Large intestine (tissue), 3 donors: Measurements from ENCODE around the gene KLK14. TPM values are rescaled to one million over a fixed set of nuclear protein-coding genes. Genes with fewer than 3 reads are reported as not detected.

Experiments used
- DNase-seq, 2 donors: peaks; one replicate each; pipeline versions ENCODE4 v3.0.0 to v3.0.0-alpha.2; 2013
- H3K27ac ChIP-seq: one replicate; pipeline ENCODE4 v1.5.1; 2013; ENCODE audit warnings: low read length
- H3K27me3 ChIP-seq: 2 replicates; pipeline ENCODE4 v1.6.1; 2013; ENCODE audit warnings: low read length; ENCODE audit not compliant: control insufficient read depth, insufficient read depth
- H3K36me3 ChIP-seq: 2 replicates; pipeline ENCODE4 v1.6.1; 2013; ENCODE audit warnings: low read length; ENCODE audit not compliant: control insufficient read depth, insufficient read depth
- H3K4me1 ChIP-seq: one replicate; pipeline ENCODE4 v1.6.1; 2013; ENCODE audit warnings: low read length; ENCODE audit not compliant: control insufficient read depth, insufficient read depth
- H3K4me3 ChIP-seq: one replicate; pipeline ENCODE4 v1.5.1; 2013; ENCODE audit warnings: low read length
- H3K9me3 ChIP-seq: one replicate; pipeline ENCODE4 v1.6.1; 2013; ENCODE audit warnings: mild to moderate bottlenecking, low read depth, low read length, moderate library complexity; ENCODE audit not compliant: control insufficient read depth
- WGBS: methylation state at CpG from one replicate; pipeline ENCODE4 v1.1.5; 2013; ENCODE audit warnings: low lambda C conversion rate; ENCODE audit not compliant: insufficient coverage; 5-methylcytosine and 5-hydroxymethylcytosine counted together
- polyA plus RNA-seq: library from polyadenylated mRNA; unstranded; fragments of 120-200 nt; gene quantifications from one replicate; pipeline ENCODE4 v1.2.1, GENCODE V29; 2013

Gene KLK14
- polyA plus RNA-seq, 1 donor: 0.12 TPM

DNA sequence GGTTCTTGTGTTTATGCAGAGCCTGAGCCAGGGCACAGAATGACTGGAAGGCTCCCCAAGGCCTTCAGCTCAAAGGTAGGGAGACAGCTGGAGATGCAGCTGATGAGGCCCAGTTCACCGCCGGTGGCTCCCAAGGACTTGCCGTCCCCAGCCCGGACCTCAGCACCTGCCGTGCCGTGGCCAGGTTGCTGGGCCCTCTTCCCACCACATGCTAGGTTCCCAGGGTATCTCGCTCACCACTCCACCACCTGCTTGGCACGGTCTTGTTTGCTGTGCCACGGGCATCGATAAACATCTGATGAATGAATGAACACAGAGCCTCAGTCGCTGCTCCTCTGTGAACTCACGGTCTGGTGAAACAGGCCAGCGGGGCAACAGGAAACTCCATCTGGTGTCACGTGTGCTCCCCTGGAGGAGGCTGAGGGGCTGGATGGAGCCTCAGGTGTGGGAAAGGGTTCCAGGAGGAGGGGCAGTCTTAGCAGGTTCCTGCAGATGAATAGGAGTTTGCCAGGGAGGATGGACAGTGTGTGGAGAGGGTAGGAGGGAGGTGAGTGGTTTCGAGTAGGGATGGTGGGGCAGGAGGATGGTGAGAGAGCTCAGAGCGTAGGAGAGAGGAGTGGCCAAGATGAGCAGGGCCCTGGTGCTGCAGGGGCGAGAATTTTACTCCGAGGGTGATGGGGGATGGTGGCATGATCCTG, 3.6 kb upstream of the KLK14 start:
- Histone ChIP-seq H3K9me3 (no peaks in the 10 kb centered on the region), H3K27ac (no peak overlapping the region), H3K4me3 (no peak overlapping the region), H3K27me3 (no peaks in the 10 kb centered on the region), H3K4me1 (no peaks in the 10 kb centered on the region), H3K36me3 (no peaks in the 10 kb centered on the region)
- WGBS: 40% methylated on average over 1 of the region's 18 CpGs
- no peak for DNase-seq

DNA sequence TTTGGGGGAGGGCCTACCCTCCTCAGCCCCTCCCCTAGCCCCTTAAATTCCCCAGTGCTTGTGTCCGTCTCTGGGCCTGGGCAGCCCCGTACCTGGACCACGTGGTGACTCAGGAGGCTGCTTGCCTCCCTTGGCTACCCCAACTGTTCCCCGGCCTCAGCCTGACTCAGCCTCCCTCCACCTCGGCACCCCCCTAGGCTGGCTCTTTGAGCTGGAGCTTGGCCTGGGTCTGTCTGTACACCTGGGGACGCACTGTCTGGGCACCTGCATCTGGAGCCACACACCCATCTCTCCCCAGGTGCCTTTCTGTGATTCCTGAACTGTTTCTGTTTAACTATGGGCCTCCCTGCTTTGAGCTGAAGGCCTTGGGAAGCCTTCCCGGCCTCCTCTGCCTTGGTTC, 1.8 kb upstream of the KLK14 start:
- Histone ChIP-seq H3K36me3 (no peaks in the 10 kb centered on the region), H3K27me3 (no peaks in the 10 kb centered on the region), H3K4me3 (no peak overlapping the region), H3K27ac (no peak overlapping the region), H3K4me1 (no peaks in the 10 kb centered on the region), H3K9me3 (no peaks in the 10 kb centered on the region)
- no peak for DNase-seq
- WGBS: 57% methylated on average over 1 of the region's 7 CpGs

DNA sequence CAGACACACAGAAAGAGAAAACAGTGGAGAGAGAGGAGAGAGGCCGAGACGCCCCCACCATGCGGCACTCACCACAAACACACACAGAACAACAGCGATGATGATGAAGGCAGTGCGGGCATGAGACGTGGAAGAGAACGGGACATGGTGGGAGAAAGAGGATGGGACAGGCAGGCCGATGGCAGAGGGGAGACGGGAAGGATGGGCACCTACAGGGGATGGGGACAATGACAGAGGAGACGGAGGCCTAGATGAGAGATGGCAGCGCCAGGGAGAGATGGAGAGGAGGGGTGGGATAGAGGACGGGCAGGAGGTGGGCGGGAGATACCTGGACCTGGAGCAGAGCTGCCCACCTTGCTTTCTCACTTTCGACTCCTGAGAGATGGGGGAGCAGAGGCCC, 1.1 kb upstream of the KLK14 start:
- DNase-seq: no peak
- no peak overlapping the region for H3K27ac ChIP-seq
- no peaks in the 10 kb centered on the region for H3K4me1 ChIP-seq

DNA sequence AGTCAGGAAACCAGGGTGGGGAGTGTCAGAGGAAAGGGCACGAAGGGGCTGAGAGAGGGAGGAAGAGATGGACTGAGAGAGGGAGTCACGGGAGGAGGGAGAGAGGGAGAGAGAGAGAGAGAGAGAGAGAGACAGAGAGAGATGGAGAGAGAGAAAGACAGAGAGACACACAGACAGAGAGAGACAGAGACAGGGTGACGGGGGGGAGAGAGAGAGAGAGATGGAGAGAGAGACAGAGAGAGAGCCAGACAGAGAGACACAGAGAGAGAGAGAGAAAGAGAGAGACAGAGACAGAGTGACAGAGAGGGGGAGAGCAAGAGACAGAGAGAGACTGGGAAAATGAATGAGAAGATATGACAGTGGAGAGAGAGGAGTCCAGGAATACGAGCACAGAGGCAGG, 494 bp upstream of the KLK14 start:
- Histone ChIP-seq H3K4me3 (no peak overlapping the region), H3K36me3 (no peaks in the 10 kb centered on the region), H3K27ac (no peak overlapping the region), H3K27me3 (no peaks in the 10 kb centered on the region), H3K9me3 (no peaks in the 10 kb centered on the region), H3K4me1 (no peaks in the 10 kb centered on the region)
- 38% methylated on average over 3 of the region's 4 CpGs for WGBS
- DNase-seq: no peak

More for the DNA sequence above, 1.1 kb upstream of the KLK14 start:
- H3K27me3 ChIP-seq: no peaks in the 10 kb centered on the region
- no peaks in the 10 kb centered on the region for H3K36me3 ChIP-seq
- WGBS: 63% methylated on average over 3 of the region's 14 CpGs
- no peak overlapping the region for H3K4me3 ChIP-seq
- H3K9me3 ChIP-seq: no peaks in the 10 kb centered on the region

DNA sequence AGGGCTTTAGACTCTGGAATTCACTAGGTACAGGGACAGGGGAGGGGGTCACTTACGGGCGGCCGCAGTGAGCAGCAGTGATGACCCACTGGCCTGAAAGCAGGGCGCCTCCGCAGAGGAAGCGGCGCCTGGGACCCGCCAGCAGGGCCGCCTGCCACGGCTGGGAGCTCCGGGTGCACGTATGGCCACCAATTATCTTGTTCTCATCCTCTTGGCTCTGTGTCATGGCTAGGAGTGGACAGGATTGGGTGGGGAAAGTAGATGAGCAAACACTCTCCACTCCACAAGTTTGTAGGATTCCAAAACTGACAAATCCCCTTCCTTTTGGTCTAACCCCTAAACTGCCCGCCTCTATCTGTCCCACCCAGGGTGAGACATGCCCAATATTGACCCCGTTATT, 1.2 kb downstream of the KLK14 start:
- no CpG with 5 or more reads among the region's 14 CpGs for WGBS
- H3K27me3 ChIP-seq: no peaks in the 10 kb centered on the region
- no peak for DNase-seq
- no peaks in the 10 kb centered on the region for H3K9me3 ChIP-seq
- H3K36me3 ChIP-seq: no peaks in the 10 kb centered on the region
- no peaks in the 10 kb centered on the region for H3K4me1 ChIP-seq
- no peak overlapping the region for H3K4me3 ChIP-seq
- H3K27ac ChIP-seq: no peak overlapping the region

DNA sequence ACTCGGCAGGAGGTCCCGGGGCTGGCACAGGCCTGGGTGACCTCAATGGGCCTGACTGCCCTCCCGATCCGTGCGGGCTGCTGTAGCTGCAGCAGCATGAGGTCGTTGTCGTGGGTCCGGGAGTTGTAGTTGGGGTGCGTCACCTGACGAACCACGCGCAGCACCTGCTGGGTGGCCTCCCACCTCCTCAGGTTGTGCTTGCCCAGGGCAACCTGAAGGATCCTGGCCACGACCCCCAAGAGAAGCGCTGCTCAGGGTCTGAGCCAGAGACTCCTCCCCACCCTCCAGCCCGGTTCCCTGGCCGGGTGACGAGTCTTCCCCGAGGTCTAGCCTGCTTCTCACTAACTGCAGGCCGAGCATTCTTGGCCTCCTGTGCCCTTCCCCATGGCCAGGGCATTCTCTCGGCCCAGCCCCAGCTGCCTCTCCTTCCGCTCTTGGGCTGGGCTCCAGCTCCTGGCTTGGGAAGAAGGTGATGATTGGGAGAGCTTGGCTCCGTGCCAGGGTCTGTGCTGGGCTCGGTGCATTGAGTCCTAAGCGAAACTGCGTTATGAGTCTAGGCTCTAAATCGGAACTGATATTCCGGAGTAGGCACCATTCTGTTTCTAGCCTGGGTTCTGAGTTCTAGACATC, 3.1 kb downstream of the KLK14 start:
- Histone ChIP-seq H3K9me3 (no peaks in the 10 kb centered on the region), H3K4me1 (no peaks in the 10 kb centered on the region), H3K27ac (no peak overlapping the region), H3K4me3 (no peak overlapping the region), H3K36me3 (no peaks in the 10 kb centered on the region), H3K27me3 (no peaks in the 10 kb centered on the region)
- DNase-seq: no peak
- no CpG with 5 or more reads among the region's 27 CpGs for WGBS

DNA sequence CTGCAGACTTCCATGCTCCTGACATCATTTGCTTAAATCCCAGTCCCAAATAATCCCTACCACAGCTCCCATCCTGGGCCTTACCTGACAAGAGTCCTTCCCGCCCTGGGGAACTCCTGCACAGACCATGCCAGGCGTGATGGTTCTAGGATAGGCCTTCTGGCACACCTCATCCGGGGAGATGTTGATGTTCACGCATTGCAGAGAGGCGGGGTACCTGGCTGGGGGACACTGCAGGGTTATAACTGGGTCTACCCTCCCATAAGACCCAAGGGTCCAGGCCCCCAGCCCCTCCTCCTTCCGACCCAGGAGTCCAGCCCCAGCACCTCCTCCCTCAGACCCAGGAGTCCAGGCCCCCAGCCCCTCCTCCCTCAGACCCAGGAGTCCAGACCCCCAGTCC, 4.0 kb downstream of the KLK14 start:
- no peaks in the 10 kb centered on the region for H3K9me3 ChIP-seq
- no peak overlapping the region for H3K4me3 ChIP-seq
- no peak overlapping the region for H3K27ac ChIP-seq
- no peaks in the 10 kb centered on the region for H3K4me1 ChIP-seq
- no peaks in the 10 kb centered on the region for H3K27me3 ChIP-seq
- no peak for DNase-seq
- WGBS: no CpG with 5 or more reads among the region's 6 CpGs
- H3K36me3 ChIP-seq: no peaks in the 10 kb centered on the region

DNA sequence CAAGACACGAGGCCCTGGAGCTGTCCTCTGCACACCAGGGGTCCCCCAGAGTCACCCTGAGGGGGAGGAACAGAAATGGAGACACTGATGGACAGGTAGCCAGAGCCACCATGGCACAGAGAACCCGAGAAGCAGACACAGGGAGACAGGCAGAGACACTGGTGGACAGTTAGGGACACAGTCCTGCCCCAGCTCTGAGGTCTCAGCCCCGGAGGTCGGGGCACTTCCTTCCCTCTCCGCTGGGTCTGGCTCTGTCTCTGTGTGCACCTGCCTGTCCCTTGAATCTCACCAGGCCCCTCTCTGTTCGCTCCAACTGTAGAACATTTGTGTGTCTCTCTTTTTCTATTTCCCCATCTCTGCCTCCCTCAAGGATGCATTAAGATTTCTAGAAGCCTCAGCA, 4.6 kb downstream of the KLK14 start:
- no peaks in the 10 kb centered on the region for H3K4me1 ChIP-seq
- H3K9me3 ChIP-seq: no peaks in the 10 kb centered on the region
- no CpG with 5 or more reads among the region's 6 CpGs for WGBS
- DNase-seq: no peak
- no peak overlapping the region for H3K4me3 ChIP-seq
- no peaks in the 10 kb centered on the region for H3K27me3 ChIP-seq
- no peak overlapping the region for H3K27ac ChIP-seq
- H3K36me3 ChIP-seq: no peaks in the 10 kb centered on the region

DNA sequence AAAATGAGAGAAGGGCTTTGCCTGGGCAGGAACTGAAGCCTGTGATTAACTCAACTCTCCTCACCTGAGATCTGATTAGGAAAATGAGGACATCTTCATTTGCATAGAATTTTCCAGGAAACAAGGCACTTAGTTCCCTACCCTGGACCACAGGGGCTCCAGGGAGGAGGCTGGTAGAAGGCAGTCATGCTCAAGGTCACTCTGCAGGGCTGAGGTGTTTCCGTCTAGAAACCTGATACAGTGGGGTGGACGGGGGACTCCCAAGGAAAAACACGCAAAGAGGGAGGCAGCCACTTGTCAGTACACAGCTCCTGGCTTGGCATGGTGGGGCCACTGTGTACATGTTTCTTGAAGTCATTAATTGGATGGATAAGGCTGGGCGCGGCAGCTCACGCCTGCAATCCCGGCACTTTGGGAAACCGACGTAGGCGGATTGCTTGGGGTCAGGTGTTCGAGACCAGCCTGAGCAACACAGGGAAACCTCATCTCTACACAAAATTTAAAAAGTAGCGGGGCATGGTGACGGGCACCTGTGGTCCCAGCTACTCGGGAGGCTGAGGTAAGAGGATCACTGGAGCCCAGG, 6.0 kb downstream of the KLK14 start:
- Histone ChIP-seq H3K36me3 (no peaks in the 10 kb centered on the region), H3K4me3 (no peak overlapping the region), H3K4me1 (no peaks in the 10 kb centered on the region), H3K9me3 (no peaks in the 10 kb centered on the region), H3K27me3 (no peaks in the 10 kb centered on the region), H3K27ac (no peak overlapping the region)
- 27% methylated on average over 2 of the region's 14 CpGs for WGBS
- no peak for DNase-seq

DNA sequence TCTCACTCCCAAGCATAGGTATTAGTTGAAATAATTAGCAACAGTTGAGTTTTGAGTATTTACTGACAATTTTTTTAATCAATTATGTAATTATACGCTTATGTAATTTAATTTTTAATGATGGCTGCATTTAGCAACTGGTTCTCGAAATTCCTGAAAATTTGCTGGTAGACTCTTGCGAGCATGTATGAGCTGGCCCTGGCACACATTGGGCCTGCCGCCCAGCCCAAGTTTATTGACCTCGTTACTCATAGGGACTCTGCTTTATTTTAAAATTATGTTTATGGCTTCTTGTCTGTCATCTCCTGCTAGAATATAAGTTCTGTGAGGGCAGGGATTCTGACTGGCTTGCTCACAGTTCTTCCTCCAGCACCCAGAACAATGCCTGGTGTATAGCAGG, 6.7 kb downstream of the KLK14 start:
- H3K36me3 ChIP-seq: no peaks in the 10 kb centered on the region
- no peaks in the 10 kb centered on the region for H3K9me3 ChIP-seq
- no peak for DNase-seq
- 100% methylated on average over 2 of the region's 5 CpGs for WGBS
- no peak overlapping the region for H3K27ac ChIP-seq
- no peaks in the 10 kb centered on the region for H3K27me3 ChIP-seq
- H3K4me1 ChIP-seq: no peaks in the 10 kb centered on the region
- H3K4me3 ChIP-seq: no peak overlapping the region

DNA sequence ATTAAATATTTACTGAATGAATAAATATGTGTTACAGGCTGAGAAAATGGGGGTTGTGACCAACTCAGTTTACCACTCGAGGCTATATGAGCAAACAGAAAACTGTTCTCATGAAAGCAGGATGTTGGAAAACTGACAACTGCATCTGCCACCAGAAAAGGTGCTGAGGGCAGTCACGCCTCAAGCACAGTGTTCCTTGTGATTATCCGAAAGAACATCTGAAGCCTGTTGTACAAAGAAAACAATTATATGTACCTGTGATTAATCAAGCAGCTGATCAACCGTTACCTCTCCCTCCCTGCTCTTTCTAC, 11.6 kb downstream of the KLK14 start:
- H3K27ac ChIP-seq: no peak overlapping the region
- H3K9me3 ChIP-seq: no peaks in the 10 kb centered on the region
- no peak overlapping the region for H3K4me3 ChIP-seq
- no CpG with 5 or more reads among the region's 4 CpGs for WGBS
- H3K27me3 ChIP-seq: peaks cover 2% of the 10 kb centered on the region
- H3K36me3 ChIP-seq: no peaks in the 10 kb centered on the region
- no peaks in the 10 kb centered on the region for H3K4me1 ChIP-seq
- DNase-seq: no peak
